Measurements from ENCODE around the gene THRB. TPM values are rescaled to one million over a fixed set of nuclear protein-coding genes. Genes with fewer than 3 reads are reported as not detected.

Gene THRB
- total RNA-seq, 1 donor from 2014 or later, result not detected

DNA sequence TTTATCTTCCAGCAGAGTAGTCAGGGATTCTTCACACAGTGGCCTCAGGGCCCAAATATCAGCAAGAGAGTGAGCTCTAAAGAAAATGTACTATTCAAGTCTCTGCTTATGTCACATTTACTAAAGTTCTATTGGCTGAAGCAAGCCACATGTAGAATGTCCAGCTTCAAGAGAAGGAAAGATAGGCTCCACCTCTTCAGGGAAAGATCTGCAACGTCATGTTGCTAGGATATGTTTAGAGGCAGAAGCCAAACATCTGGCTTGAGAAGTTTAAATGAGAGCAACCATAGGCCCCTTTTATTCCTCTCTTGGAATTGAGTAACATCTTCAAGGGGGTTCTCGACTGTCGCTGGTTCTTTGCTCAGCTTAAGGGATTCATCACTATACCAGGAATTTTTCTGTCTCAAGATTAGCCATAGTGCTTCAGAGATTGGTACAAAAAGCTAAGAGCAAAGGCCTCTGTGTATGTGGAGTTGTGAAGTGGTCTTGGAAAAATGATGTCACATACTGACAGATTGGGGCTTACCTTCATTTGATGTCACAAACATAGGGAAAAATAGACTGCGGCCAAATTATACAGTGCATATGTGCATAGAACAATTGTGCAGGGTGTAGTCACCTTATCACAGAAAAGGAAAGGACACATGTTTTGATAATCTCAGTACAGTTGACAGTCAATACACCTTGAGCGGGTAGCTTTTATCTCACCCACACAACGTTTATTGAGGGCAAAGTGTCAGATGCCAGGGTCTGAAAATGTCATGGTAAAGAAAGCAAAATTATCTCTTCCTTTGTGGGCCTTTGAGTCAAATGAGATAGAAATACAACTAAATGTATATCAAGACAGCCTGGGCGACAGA is 11.3 kb upstream of the THRB start:
- no peak overlapping the region for H3K27ac Mint-ChIP-seq

DNA sequence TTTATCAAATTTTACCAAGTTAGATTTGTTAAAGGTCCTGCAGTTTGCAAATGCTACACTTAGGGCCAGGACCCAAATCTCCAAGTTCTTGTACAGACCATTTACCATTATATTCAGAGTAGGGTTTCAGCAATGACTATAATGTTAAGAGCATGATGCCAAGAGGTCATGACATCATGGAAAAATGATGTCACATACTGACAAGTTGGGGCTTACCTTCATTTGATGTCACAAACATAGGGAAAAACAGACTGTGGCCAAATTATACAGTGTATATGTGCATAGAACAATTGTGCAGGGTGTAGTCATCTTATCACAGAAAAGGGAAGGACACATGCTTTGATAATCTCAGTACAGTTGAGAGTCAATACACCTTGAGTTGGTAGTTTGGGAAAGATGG is 10.1 kb upstream of the THRB start:
- Mint-ChIP-seq H3K36me3 (ENCODE audit: low read depth) (no peaks in the 10 kb centered on the region), H3K4me1 (no peaks in the 10 kb centered on the region), H3K4me3 (no peak overlapping the region), H3K27ac (no peak overlapping the region), H3K27me3 (no peaks in the 10 kb centered on the region), H3K9me3 (no peaks in the 10 kb centered on the region)
- no peak for DNase-seq
- intact Hi-C loops (cut with micrococcal nuclease), result no loop called here

More for the DNA sequence above, 11.3 kb upstream of the THRB start:
- Mint-ChIP-seq H3K4me1 (no peaks in the 10 kb centered on the region), H3K27me3 (no peaks in the 10 kb centered on the region), H3K36me3 (ENCODE audit: low read depth) (no peaks in the 10 kb centered on the region), H3K4me3 (no peak overlapping the region), H3K9me3 (no peaks in the 10 kb centered on the region)
- DNase-seq, result no peak
- intact Hi-C loops (cut with micrococcal nuclease), result no loop called here

DNA sequence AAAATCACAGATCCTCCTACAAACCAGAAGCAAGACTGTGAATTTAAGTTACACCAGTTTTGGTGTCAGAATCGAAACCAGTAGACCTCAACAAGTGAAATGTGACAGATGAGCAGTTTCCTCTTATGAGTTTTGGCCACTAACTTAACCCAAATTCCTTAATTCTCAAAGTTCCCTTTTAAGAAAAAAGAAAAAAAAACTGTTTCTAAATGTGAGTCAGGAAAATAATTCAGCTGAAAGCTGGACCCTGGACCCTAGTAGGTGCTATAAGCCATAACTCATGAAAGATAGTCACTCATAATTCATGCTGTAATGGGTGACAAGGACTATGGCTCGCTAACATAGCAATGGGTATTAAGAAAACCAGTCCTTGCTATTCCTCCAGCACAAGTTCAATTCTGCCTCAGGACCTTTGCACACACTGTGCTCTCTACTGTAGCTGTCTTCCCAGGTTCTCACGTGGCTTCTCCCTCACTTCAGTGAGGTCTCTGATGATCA is 9.0 kb upstream of the THRB start:
- intact Hi-C loops (cut with micrococcal nuclease), result no loop called here
- Mint-ChIP-seq H3K9me3 (no peaks in the 10 kb centered on the region), H3K4me3 (no peak overlapping the region)

DNA sequence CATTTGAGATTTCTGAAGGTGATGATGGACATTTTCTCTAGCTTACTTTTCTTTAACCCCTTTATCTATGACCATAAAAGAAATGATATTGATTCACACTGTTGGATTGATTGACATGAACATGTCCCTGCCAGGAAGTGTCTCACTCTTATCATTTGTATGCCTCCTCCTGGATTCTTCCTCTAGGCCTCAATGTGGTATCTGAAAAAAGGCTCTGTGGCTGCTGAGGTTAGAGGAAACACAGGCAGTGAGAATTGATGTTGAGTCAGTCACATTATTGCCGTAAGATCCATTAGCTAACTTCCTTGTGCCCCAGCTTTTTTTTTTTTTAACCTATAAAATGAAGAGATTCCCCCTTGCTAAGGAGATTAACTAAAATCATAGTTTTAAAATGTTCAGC is 8.0 kb upstream of the THRB start:
- no peak for DNase-seq
- no peaks in the 10 kb centered on the region for H3K9me3 Mint-ChIP-seq
- intact Hi-C loops (cut with micrococcal nuclease), result no loop called here

More for the DNA sequence above, 9.0 kb upstream of the THRB start:
- Mint-ChIP-seq H3K36me3 (ENCODE audit: low read depth) (no peaks in the 10 kb centered on the region), H3K4me1 (no peaks in the 10 kb centered on the region), H3K27me3 (no peaks in the 10 kb centered on the region), H3K27ac (no peak overlapping the region)
- DNase-seq, result no peak

DNA sequence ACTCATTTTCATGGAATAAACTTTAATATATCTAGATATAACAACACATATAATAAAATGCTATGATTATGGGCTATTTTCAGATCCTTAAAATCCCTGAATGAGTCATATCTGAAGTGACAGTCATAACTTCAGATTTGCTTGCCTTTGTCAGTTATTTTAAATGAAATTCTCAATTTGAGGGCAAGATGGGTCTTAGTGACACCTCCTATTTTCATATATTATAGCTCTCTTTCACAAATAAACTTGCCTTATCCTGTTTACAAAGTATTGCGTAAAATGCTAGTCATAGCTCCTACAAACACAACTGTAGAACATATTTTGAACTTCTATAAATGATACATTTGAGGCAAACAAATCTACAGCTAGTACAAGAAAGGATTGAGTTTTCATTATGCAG is 6.2 kb upstream of the THRB start:
- H3K9me3 Mint-ChIP-seq, result no peaks in the 10 kb centered on the region
- peaks cover 16% of the 10 kb centered on the region for H3K27me3 Mint-ChIP-seq
- intact Hi-C loops (cut with micrococcal nuclease), result no loop called here
- no peak overlapping the region for H3K27ac Mint-ChIP-seq
- H3K4me1 Mint-ChIP-seq, result no peaks in the 10 kb centered on the region
- no peak overlapping the region for H3K4me3 Mint-ChIP-seq
- no peaks in the 10 kb centered on the region for H3K36me3 Mint-ChIP-seq (ENCODE audit: low read depth)
- no peak for DNase-seq

More for the DNA sequence above, 8.0 kb upstream of the THRB start:
- Mint-ChIP-seq H3K27ac (no peak overlapping the region), H3K27me3 (peaks cover 2% of the 10 kb centered on the region), H3K36me3 (ENCODE audit: low read depth) (no peaks in the 10 kb centered on the region), H3K4me1 (no peaks in the 10 kb centered on the region), H3K4me3 (no peak overlapping the region)

DNA sequence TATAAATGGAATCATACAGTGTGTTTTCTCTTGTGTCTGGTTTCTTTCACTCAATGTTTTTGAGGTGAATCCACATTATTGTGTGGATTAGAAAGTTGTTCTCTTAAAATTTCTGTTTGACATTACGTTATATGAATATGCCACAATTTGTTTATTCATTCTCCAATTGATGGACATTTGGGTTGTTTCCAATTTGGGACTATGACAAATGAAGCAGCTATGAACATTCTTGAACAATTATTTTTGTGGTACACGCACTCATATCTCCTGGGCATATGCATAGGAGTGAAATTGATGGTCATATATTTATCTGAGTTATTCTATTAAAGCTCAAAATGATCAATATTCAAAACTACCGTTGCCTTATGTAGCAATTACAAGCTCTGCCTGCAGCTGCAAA is 5.3 kb upstream of the THRB start:
- Mint-ChIP-seq H3K4me1 (no peaks in the 10 kb centered on the region), H3K27me3 (peaks cover 21% of the 10 kb centered on the region)
- intact Hi-C loops (cut with micrococcal nuclease), result loop anchor here (10.0 kb wide), 1 partner anchor 185 kb away; no protein-coding TSS in a partner anchor

DNA sequence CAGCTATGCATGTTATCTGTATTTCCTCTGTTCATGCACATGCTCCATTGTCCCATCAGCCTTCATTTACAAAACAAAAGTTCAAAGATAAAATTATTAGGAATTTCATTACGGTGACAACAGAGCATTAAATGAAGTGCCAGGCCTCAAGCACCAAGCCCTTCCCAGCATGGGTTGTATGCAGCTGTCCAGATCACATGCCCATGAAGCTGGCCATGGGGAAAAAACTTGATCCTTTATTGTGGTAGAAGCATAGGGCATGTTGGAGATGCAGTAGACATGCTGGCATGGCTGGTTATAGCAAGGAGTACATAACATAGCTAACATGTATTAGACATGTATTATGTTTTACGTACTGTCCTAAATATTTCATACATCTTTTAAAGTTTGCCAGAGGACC is 4.1 kb upstream of the THRB start:
- DNase-seq, result no peak
- intact Hi-C loops (cut with micrococcal nuclease), result loop anchor here (10.0 kb wide), 1 partner anchor 186 kb away; no protein-coding TSS in a partner anchor
- H3K36me3 Mint-ChIP-seq (ENCODE audit: low read depth), result peaks cover 2% of the 10 kb centered on the region
- H3K4me3 Mint-ChIP-seq, result no peak overlapping the region
- H3K4me1 Mint-ChIP-seq, result no peaks in the 10 kb centered on the region
- no peak overlapping the region for H3K27ac Mint-ChIP-seq
- H3K27me3 Mint-ChIP-seq, result peaks cover 25% of the 10 kb centered on the region
- H3K9me3 Mint-ChIP-seq, result no peaks in the 10 kb centered on the region

More for the DNA sequence above, 5.3 kb upstream of the THRB start:
- no peak for DNase-seq
- peaks cover 2% of the 10 kb centered on the region for H3K36me3 Mint-ChIP-seq (ENCODE audit: low read depth)
- H3K9me3 Mint-ChIP-seq, result no peaks in the 10 kb centered on the region
- no peak overlapping the region for H3K27ac Mint-ChIP-seq
- H3K4me3 Mint-ChIP-seq, result no peak overlapping the region

DNA sequence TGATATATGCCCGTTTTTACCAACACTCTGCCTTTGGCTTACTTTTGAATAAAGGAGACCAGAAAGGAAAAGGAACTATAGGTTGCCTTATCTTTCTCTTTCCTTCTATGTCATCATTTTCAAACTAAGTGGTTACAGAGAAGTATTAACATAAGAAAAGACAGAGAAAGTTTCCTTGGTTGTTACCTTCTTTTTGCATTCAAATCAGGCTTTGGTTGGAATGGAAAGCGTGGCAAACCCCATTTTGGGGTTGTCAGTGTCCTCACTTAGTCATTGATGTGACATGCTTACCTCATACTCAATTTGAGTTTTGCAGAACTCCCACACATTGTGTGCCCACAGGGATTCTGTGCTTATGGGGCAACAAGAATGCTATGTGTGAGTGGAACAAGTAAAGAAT is 3.7 kb upstream of the THRB start:
- no peaks in the 10 kb centered on the region for H3K4me1 Mint-ChIP-seq
- no peak for DNase-seq
- intact Hi-C loops (cut with micrococcal nuclease), result loop anchor here (10.0 kb wide), 1 partner anchor 186 kb away; no protein-coding TSS in a partner anchor
- no peak overlapping the region for H3K4me3 Mint-ChIP-seq
- peaks cover 2% of the 10 kb centered on the region for H3K36me3 Mint-ChIP-seq (ENCODE audit: low read depth)
- H3K9me3 Mint-ChIP-seq, result no peaks in the 10 kb centered on the region
- no peak overlapping the region for H3K27ac Mint-ChIP-seq
- H3K27me3 Mint-ChIP-seq, result peaks cover 28% of the 10 kb centered on the region

DNA sequence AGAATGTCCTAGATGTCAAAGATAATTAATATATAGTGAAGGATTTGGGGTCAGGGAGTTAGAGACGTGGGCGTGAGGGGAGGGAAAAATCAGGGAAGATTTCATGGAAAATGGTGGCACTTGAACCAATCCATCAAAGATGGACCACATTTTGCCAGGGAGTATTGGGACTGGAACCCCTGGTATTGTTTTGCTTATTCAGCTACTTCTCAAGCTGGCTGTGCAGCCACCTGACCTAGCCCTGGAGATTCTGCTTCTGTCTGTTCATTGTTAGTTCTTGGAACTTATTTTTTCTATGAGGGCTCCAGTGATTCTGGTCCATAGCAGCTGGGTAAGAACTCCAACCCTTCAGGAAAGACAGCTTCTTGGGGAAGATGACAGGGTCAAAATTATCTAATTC is 3.3 kb upstream of the THRB start:
- Mint-ChIP-seq H3K27ac (no peak overlapping the region), H3K27me3 (peaks cover 33% of the 10 kb centered on the region), H3K36me3 (ENCODE audit: low read depth) (peaks cover 2% of the 10 kb centered on the region), H3K4me3 (no peak overlapping the region), H3K4me1 (no peaks in the 10 kb centered on the region), H3K9me3 (no peaks in the 10 kb centered on the region)
- no peak for DNase-seq
- intact Hi-C loops (cut with micrococcal nuclease), result loop anchor here (10.0 kb wide), 1 partner anchor 187 kb away; no protein-coding TSS in a partner anchor

DNA sequence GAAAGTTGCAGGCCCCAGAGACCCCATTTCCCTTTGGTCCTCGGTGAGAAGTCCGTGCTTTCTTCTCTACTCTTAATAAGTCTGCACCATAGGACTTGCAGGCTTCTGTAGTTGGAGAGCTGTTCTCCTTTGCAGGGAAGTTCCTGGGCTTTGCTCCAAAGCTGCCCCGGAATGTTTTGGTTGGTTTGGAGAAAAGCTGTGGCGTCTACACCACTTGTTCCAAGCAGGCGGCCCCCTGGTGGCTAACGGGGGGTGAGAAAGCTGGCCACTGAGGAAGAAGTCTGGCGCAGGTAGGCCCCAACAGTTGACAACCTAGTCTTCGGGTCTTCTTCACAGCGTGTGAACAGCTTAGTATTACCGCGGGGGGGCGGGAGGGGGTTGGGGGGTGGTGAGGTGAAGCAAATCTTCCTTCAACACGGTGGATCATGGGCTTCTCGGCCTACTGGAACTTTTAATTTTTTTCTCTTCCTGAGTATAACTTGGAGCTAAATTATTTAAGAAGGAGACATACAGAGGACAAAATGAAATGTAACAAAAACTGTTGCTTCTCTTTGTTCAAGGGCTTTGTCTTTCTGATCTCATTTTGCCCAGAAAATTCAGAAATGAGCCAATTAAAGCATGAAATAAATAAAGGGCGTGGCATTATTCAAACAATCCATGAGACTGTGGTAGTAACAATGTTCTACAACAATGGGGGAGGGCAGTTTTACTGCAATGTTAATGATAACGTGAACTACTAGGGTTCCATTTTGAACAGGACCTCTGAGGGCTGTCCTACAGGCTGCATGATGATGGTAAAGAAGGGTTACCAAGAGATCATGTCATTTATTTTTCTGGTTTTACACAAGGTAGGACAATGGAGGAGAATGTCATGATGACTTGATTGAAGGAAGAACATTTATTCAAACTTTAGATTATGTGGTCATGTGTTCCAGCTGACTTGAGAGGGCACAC is 2.2 kb upstream of the THRB start:
- Mint-ChIP-seq H3K27ac (no peak overlapping the region), H3K4me3 (no peak overlapping the region), H3K36me3 (ENCODE audit: low read depth) (peaks cover 2% of the 10 kb centered on the region), H3K9me3 (no peaks in the 10 kb centered on the region), H3K4me1 (no peaks in the 10 kb centered on the region), H3K27me3 (peaks cover 41% of the 10 kb centered on the region)
- intact Hi-C loops (cut with micrococcal nuclease), result loop anchor here (10.0 kb wide), 1 partner anchor 188 kb away; no protein-coding TSS in a partner anchor
- DNase-seq, result no peak

DNA sequence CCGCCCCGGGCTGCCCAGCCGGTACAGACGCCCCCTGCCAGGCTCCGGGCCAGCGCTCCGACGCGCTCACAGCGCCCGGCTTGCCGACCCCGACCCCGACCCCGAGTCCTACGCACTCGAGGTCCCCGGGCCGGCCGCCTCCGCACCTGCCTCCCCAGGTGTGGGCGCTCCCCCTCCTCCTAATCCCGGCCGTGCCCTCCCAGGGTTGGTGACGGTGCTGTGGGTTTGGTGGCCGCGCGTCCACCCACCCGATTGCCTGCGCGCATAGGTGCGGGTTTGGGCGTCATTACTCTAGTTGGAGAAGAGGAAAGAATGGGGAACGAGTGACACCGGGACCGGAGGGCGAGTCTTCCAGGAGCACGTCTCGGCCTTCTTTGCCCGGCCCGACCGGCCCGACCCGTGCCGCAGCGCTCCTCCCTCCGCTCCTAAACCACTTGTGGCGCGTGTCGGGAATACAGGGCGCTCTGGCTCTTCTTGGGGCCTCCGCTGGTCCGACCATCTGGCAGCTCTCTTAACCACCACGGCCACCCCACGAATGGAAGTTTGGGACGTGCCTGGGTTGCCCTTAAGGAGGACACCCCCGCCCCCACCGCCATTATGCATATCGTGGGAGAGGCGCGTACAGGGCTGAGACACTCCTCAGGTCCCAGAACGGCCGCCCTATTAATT is 810 bp upstream of the THRB start:
- DNase-seq, result no peak
- Mint-ChIP-seq H3K4me3 (no peak overlapping the region), H3K36me3 (ENCODE audit: low read depth) (peaks cover 2% of the 10 kb centered on the region), H3K27ac (no peak overlapping the region), H3K9me3 (no peaks in the 10 kb centered on the region), H3K4me1 (no peaks in the 10 kb centered on the region), H3K27me3 (peaks cover 48% of the 10 kb centered on the region)
- intact Hi-C loops (cut with micrococcal nuclease), result loop anchor here (10.0 kb wide), 1 partner anchor 189 kb away; no protein-coding TSS in a partner anchor

DNA sequence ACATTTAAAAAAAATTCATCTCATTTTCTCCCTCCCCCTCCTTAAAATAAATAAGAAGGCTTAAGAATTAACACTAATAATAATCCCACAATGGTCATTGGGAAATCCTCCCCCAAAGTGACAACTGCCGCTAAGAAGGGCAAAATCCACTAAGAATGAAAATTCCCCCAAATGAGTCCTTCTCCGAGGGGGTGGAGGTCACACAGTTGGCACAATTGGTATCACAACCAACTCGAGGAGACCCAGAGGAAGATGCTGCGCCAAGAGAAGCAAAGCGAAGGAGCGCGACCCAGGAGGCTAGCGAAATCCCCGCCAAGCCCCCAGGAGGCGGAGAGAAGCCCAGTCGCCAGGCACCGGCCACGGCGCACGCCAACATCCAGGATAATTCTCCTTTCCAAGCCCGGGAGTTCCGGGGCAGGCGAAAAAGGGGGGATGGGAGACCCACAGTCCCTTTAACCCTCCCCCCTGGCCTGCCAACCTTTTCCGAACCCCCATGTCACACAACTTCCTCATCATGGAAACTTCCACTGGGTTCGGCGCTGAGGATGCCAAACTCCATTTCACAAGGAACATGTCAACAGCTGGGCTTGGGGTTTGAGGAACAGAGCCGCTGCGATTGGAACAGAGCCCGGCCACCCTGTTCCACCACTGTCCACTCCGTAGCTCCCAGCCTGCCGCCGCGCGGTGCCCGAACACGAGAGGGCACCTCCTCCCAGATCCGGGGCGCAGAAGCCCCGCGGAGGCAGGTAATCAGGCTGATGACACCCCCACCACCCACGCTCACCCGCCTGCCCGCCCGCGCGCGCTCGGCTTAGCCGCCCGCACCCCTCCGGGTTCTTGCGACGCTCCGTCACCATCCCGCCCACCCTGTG is 668 bp downstream of the THRB start:
- Mint-ChIP-seq H3K36me3 (ENCODE audit: low read depth) (peaks cover 2% of the 10 kb centered on the region), H3K27ac (no peak overlapping the region), H3K27me3 (peaks cover 48% of the 10 kb centered on the region), H3K4me3 (no peak overlapping the region), H3K9me3 (no peaks in the 10 kb centered on the region), H3K4me1 (no peaks in the 10 kb centered on the region)
- intact Hi-C loops (cut with micrococcal nuclease), result loop anchor here (10.0 kb wide), 1 partner anchor 191 kb away; no protein-coding TSS in a partner anchor
- DNase-seq, result no peak

Measured in activated CD4-positive, alpha-beta T cell treated with anti-CD3 and anti-CD28 coated beads, Interleukin-2, amount 10 ng/mL, durations not matched to agents 24 days and 14 days (primary cell).